Neuronal stem cell (in vitro differentiated cells): ENCODE data around the gene BRINP2.

Experiments
- DNase-seq: peaks from one replicate; pipeline ENCODE4 v3.0.0-alpha.2; 2013; ENCODE audit warnings: low spot score
- H2AFZ ChIP-seq: one replicate; pipeline ENCODE4 v1.6.1; 2013; ENCODE audit warnings: mild to moderate bottlenecking, low read length, inconsistent platforms
- H2AK5ac ChIP-seq: 2 replicates; pipeline ENCODE4 v1.6.1; 2013; ENCODE audit warnings: low read depth, mild to moderate bottlenecking, inconsistent platforms, low read length, moderate library complexity, mixed read lengths
- H2BK120ac ChIP-seq: 2 replicates; pipeline ENCODE4 v1.6.1; 2013; ENCODE audit warnings: low read depth, mild to moderate bottlenecking, inconsistent platforms, low read length, moderate library complexity, mixed read lengths
- H2BK12ac ChIP-seq: one replicate; pipeline ENCODE4 v1.6.1; 2013; ENCODE audit warnings: low read length, inconsistent platforms
- H2BK15ac ChIP-seq: 2 replicates; pipeline ENCODE4 v1.6.1; 2013; ENCODE audit warnings: mild to moderate bottlenecking, low read length, inconsistent platforms, mixed read lengths
- H2BK5ac ChIP-seq: one replicate; pipeline ENCODE4 v1.6.1; 2013; ENCODE audit warnings: inconsistent platforms, mild to moderate bottlenecking, low read length, moderate library complexity
- H3K14ac ChIP-seq: one replicate; pipeline ENCODE4 v1.6.1; 2013; ENCODE audit warnings: low read length, inconsistent platforms
- H3K18ac ChIP-seq: 2 replicates; pipeline ENCODE4 v1.6.1; 2013; ENCODE audit warnings: low read length, inconsistent platforms
- H3K23ac ChIP-seq: 2 replicates; pipeline ENCODE4 v1.6.1; 2013; ENCODE audit warnings: low read depth, mild to moderate bottlenecking, mixed read lengths, low read length, inconsistent platforms; ENCODE audit not compliant: poor library complexity
- H3K27ac ChIP-seq: replicated peaks from 3 replicates; pipeline ENCODE4 v1.5.1; 2013; ENCODE audit warnings: low read length, inconsistent platforms
- H3K27me3 ChIP-seq, 3 experiments: 2 replicates each; pipeline ENCODE4 v1.6.1; 2013; ENCODE audit warnings: low read length in 3 of 3, mild to moderate bottlenecking in 2 of 3, inconsistent platforms in 1 of 3, low read depth in 1 of 3, mixed read lengths in 1 of 3, moderate library complexity in 1 of 3; ENCODE audit not compliant: control insufficient read depth in 3 of 3, insufficient read depth in 3 of 3
- H3K36me3 ChIP-seq, 2 donors: replicated peaks in 1 of 2; 2 replicates each; pipeline ENCODE4 v1.6.1; 2013; ENCODE audit warnings: low read length in 2 of 2; ENCODE audit not compliant: control insufficient read depth in 2 of 2, insufficient read depth in 2 of 2
- H3K4ac ChIP-seq: 2 replicates; pipeline ENCODE4 v1.6.1; 2013; ENCODE audit warnings: inconsistent platforms, mild to moderate bottlenecking, low read length, moderate library complexity
- H3K4me1 ChIP-seq, 2 donors: 1 replicate in 1 of 2; 2 replicates in 1 of 2; pipeline ENCODE4 v1.6.1; 2013; ENCODE audit warnings: low read length in 2 of 2, low read depth in 1 of 2; ENCODE audit not compliant: control insufficient read depth in 2 of 2, insufficient read depth in 1 of 2
- H3K4me2 ChIP-seq: one replicate; pipeline ENCODE4 v1.6.1; 2013; ENCODE audit warnings: mild to moderate bottlenecking, low read length, inconsistent platforms; ENCODE audit not compliant: insufficient read depth, poor library complexity, severe bottlenecking
- H3K4me3 ChIP-seq, 2 donors: 2 replicates each; pipeline ENCODE4 v1.5.1; 2013; ENCODE audit warnings: low read length in 2 of 2, mild to moderate bottlenecking in 2 of 2, inconsistent platforms in 1 of 2, moderate library complexity in 1 of 2
- H3K79me1 ChIP-seq: one replicate; pipeline ENCODE4 v1.6.1; 2013; ENCODE audit warnings: low read depth, mild to moderate bottlenecking, inconsistent platforms, low read length, moderate library complexity
- H3K9ac ChIP-seq: one replicate; pipeline ENCODE4 v1.6.1; 2013; ENCODE audit warnings: mild to moderate bottlenecking, low read depth, low read length, inconsistent platforms; ENCODE audit not compliant: poor library complexity
- H3K9me3 ChIP-seq, 2 donors: replicated peaks in 1 of 2; 2 replicates each; pipeline versions ENCODE3 to v1.6.1; 2013; ENCODE audit warnings: low read length in 2 of 2, mild to moderate bottlenecking in 2 of 2, inconsistent platforms in 1 of 2, low read depth in 1 of 2, mixed read lengths in 1 of 2, moderate library complexity in 1 of 2; ENCODE audit not compliant: control insufficient read depth in 2 of 2, insufficient read depth in 1 of 2
- H4K8ac ChIP-seq: one replicate; pipeline ENCODE4 v1.6.1; 2013; ENCODE audit warnings: low read depth, mild to moderate bottlenecking, inconsistent platforms, low read length, moderate library complexity
- H4K91ac ChIP-seq: one replicate; pipeline ENCODE4 v1.6.1; 2013; ENCODE audit warnings: low read length, low read depth, mild to moderate bottlenecking, inconsistent platforms; ENCODE audit not compliant: poor library complexity
- WGBS, 2 donors: extraction: QIAGEN DNeasy Blood & Tissue Kit; methylation state at CpG; one replicate each; pipeline ENCODE4 v1.1.7; 2013; ENCODE audit warnings: missing lambda C conversion rate in 2 of 2, mixed read lengths in 1 of 2; ENCODE audit not compliant: insufficient read length in 2 of 2, insufficient replicate concordance in 1 of 2; ENCODE audit errors: extremely low coverage in 2 of 2; 5-methylcytosine and 5-hydroxymethylcytosine counted together

BRINP2 gene

DNA sequence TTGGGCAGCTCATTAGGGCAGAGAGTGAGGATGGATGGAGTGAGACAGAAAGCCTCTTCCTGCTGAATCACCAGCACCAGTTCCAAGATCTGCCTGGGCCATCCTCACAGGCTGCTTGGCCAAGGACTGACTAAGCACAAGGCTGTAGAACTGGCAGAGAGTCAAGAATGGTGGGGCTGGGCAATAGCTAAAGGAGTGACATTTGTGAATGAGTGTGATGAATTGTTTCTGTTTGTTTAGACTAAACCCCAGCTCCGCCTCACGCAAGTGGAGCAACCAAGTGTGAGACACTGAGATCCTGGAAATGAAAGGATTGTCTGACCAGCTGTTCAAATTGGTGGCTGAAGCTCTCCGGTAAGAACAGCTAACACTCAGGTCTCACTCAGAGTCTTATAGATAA, 38.6 kb downstream of the BRINP2 start:
- no peak overlapping the region for H3K4me2 ChIP-seq
- no peak overlapping the region for H3K14ac ChIP-seq
- H3K9me3 ChIP-seq, result peaks cover 0 to 2% of the 10 kb centered on the region in 2 donors
- H3K23ac ChIP-seq, result no peak overlapping the region
- no peak overlapping the region for H3K9ac ChIP-seq
- peaks cover 0 to 4% of the 10 kb centered on the region in 2 donors for H3K4me1 ChIP-seq
- no peaks in the 10 kb centered on the region for H3K27me3 ChIP-seq
- H4K91ac ChIP-seq, result no peak overlapping the region
- no peak for DNase-seq
- WGBS, 2 donors, result no CpG with 5 or more reads among the region's 3 CpGs
- no peak overlapping the region for H2AFZ ChIP-seq
- H3K4me3 ChIP-seq, result no peak overlapping the region
- H2BK120ac ChIP-seq, result no peak overlapping the region
- no peak overlapping the region for H3K27ac ChIP-seq
- H3K4ac ChIP-seq, result no peak overlapping the region
- no peak overlapping the region for H2BK12ac ChIP-seq
- no peak overlapping the region for H2BK5ac ChIP-seq
- H4K8ac ChIP-seq, result no peak overlapping the region
- no peaks in the 10 kb centered on the region for H3K36me3 ChIP-seq
- no peaks in the 10 kb centered on the region for H3K79me1 ChIP-seq
- no peak overlapping the region for H3K18ac ChIP-seq
- no peak overlapping the region for H2BK15ac ChIP-seq
- no peak overlapping the region for H2AK5ac ChIP-seq

DNA sequence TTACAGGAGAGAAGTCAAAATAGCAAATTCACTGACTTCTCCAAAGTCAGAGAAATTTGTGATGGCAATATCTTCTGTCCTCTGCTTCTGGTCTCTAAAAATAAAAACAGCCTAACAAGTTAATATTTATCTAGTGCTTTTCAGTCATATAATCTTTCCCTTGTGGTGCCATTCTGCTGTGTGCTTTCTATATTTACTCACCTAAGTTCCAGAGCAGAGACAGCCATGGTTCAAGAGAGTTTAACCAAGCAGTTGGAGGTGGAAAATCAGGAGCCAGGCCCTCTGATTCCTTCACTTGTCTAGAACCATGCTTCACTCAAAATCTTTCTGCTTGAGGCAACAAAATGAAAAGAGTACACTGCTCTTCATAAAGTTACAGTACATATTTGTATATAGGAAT, 39.3 kb downstream of the BRINP2 start:
- Histone ChIP-seq H4K8ac (no peak overlapping the region), H3K27ac (no peak overlapping the region), H3K4ac (no peak overlapping the region), H2BK5ac (no peak overlapping the region), H2BK120ac (no peak overlapping the region), H3K4me3 (no peak overlapping the region), H2AK5ac (no peak overlapping the region), H3K36me3 (no peaks in the 10 kb centered on the region), H4K91ac (no peak overlapping the region), H3K79me1 (no peaks in the 10 kb centered on the region), H3K9me3 (peaks cover 0 to 2% of the 10 kb centered on the region in 2 donors), H3K14ac (no peak overlapping the region), H3K23ac (no peak overlapping the region), H2BK15ac (no peak overlapping the region), H3K9ac (no peak overlapping the region), H3K27me3 (no peaks in the 10 kb centered on the region), H2AFZ (no peak overlapping the region), H3K4me1 (peaks cover 0 to 4% of the 10 kb centered on the region in 2 donors), H3K18ac (no peak overlapping the region), H3K4me2 (no peak overlapping the region), H2BK12ac (no peak overlapping the region)
- no peak for DNase-seq

DNA sequence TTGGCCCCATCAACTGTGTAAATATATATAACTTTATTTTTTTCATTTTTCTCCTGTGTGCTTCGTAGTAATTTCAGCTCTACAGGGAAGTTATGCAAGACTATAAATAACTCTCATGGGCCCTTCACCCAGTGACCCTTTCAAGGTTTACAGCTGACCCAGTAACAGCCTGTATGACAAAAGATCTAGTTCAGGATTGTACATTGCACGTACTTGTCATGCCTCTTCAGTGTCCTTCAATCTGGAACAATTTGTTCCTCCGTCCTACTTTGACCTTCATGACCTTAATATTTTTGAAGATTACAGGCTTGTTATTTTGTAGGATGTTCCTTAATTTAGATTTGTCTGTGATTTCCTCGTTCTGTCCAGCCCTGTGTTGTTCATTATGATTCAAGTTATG, 40.5 kb downstream of the BRINP2 start:
- DNase-seq, result no peak
- H4K91ac ChIP-seq, result no peak overlapping the region
- no peaks in the 10 kb centered on the region for H3K36me3 ChIP-seq
- no peak overlapping the region for H2BK15ac ChIP-seq
- H2BK120ac ChIP-seq, result no peak overlapping the region
- H2BK12ac ChIP-seq, result no peak overlapping the region
- H3K4me1 ChIP-seq, result peaks cover 0 to 4% of the 10 kb centered on the region in 2 donors
- no peak overlapping the region for H2BK5ac ChIP-seq
- no peak overlapping the region for H3K4me3 ChIP-seq
- peaks cover 0 to 2% of the 10 kb centered on the region in 2 donors for H3K9me3 ChIP-seq
- no peak overlapping the region for H3K9ac ChIP-seq
- no peak overlapping the region for H3K27ac ChIP-seq
- H3K14ac ChIP-seq, result no peak overlapping the region
- H3K79me1 ChIP-seq, result no peaks in the 10 kb centered on the region
- no peak overlapping the region for H4K8ac ChIP-seq
- no CpG with 5 or more reads among the region's 4 CpGs for WGBS, 2 donors
- H3K23ac ChIP-seq, result no peak overlapping the region
- no peaks in the 10 kb centered on the region for H3K27me3 ChIP-seq
- no peak overlapping the region for H3K18ac ChIP-seq
- no peak overlapping the region for H3K4me2 ChIP-seq
- H2AK5ac ChIP-seq, result no peak overlapping the region
- H3K4ac ChIP-seq, result no peak overlapping the region
- no peak overlapping the region for H2AFZ ChIP-seq

DNA sequence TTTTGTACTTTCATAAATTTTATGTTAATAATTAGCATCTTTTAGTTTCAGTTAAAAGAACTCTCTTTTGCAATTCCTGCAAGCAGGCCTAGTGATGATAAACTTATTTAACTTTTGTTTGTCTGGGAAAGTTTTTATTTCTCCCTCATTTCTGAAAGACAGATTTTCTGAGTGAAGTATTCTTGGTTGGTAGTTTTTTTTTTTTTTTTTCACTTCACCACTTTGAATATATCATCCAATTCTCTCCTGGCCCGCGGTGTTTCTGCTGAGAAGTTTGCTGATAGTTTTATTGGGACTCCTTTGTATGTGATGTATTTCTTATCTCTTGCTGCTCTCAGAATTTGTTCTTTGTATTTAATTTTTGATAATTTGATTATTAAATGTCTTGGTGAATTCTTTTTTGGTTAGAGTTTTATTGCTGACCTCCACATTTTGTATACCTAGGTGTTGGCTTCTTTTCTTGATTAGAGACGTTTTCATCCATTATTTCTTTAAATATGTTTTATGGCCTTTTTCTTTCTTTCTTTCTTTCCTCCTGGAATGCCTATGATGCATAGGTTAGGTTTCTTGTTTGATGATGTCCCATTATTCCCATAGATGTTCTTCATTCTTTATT, 45.9 kb downstream of the BRINP2 start:
- no peak overlapping the region for H2BK15ac ChIP-seq
- no peak overlapping the region for H3K4me3 ChIP-seq
- no peaks in the 10 kb centered on the region for H3K27me3 ChIP-seq
- H3K14ac ChIP-seq, result no peak overlapping the region
- no peak overlapping the region for H3K27ac ChIP-seq
- H2BK12ac ChIP-seq, result no peak overlapping the region
- WGBS, 2 donors, result no CpG with 5 or more reads among the region's 3 CpGs
- H3K4me1 ChIP-seq, result no peaks in the 10 kb centered on the region
- H3K36me3 ChIP-seq, result no peaks in the 10 kb centered on the region
- H3K18ac ChIP-seq, result no peak overlapping the region
- DNase-seq, result no peak
- no peak overlapping the region for H3K9ac ChIP-seq
- H2AK5ac ChIP-seq, result no peak overlapping the region
- no peak overlapping the region for H4K91ac ChIP-seq
- H3K4me2 ChIP-seq, result no peak overlapping the region
- no peak overlapping the region for H3K4ac ChIP-seq
- H2BK120ac ChIP-seq, result no peak overlapping the region
- no peak overlapping the region for H4K8ac ChIP-seq
- no peaks in the 10 kb centered on the region for H3K9me3 ChIP-seq
- H3K23ac ChIP-seq, result no peak overlapping the region
- no peaks in the 10 kb centered on the region for H3K79me1 ChIP-seq
- H2AFZ ChIP-seq, result no peak overlapping the region
- H2BK5ac ChIP-seq, result no peak overlapping the region
